GM06990 (cell line): ENCODE data around the gene RBM47.
"Not testable (repeated sequence)": the region's sequence is repeated elsewhere in the genome, so short reads cannot be mapped to it uniquely, and the experiment has no call there.

Experiments used
- DNase-seq: peaks from one replicate; pipeline ENCODE4 v3.0.0-alpha.2; 2011; ENCODE audit not compliant: insufficient read length; ENCODE audit errors: extremely low read depth
- H3K27me3 ChIP-seq: replicated peaks from 2 replicates; pipeline ENCODE4 v1.6.0; 2011; ENCODE audit warnings: low read length; ENCODE audit not compliant: control insufficient read depth, insufficient read depth
- H3K36me3 ChIP-seq: 2 replicates; pipeline ENCODE4 v1.5.1; 2011; ENCODE audit warnings: low read length; ENCODE audit not compliant: control insufficient read depth, insufficient read depth
- H3K4me3 ChIP-seq: replicated peaks from 2 replicates; pipeline ENCODE4 v1.5.1; 2011; ENCODE audit warnings: low read depth, mild to moderate bottlenecking, control low read depth, low read length
- CTCF ChIP-seq: IDR thresholded peaks from 2 replicates; pipeline ENCODE4 v1.5.1; 2011; ENCODE audit warnings: low read length, control low read depth, mild to moderate bottlenecking, inconsistent platforms; ENCODE audit not compliant: insufficient read depth, poor library complexity, severe bottlenecking

RBM47 gene

GRCh38 chr4:40454816-40455215 is 174.8 kb downstream of the RBM47 start:
- no peak for TF ChIP-seq CTCF
- Histone ChIP-seq H3K27me3 (no peaks in the 10 kb centered on the region), H3K36me3 (peaks cover 5% of the 10 kb centered on the region), H3K4me3 (no peak overlapping the region)
- no peak for DNase-seq

- H3K36me3 ChIP-seq: peaks cover 9% of the 10 kb centered on the region
- TF ChIP-seq CTCF: no peak
- H3K4me3 ChIP-seq: no peak overlapping the region
- DNase-seq: no peak
- no peaks in the 10 kb centered on the region for H3K27me3 ChIP-seq
Measured at GRCh38 chr4:40453912-40454311, 175.8 kb downstream of the RBM47 start.

GRCh38 chr4:40448875-40449274 is 180.8 kb downstream of the RBM47 start:
- H3K36me3 ChIP-seq: peaks cover 9% of the 10 kb centered on the region
- no peak for TF ChIP-seq CTCF
- DNase-seq: no peak

GRCh38 chr4:40446839-40447238 is 182.8 kb downstream of the RBM47 start:
- TF ChIP-seq CTCF: no peak
- Histone ChIP-seq H3K36me3 (peaks cover 9% of the 10 kb centered on the region), H3K4me3 (no peak overlapping the region), H3K27me3 (no peaks in the 10 kb centered on the region)
- no peak for DNase-seq

More at GRCh38 chr4:40448875-40449274, 180.8 kb downstream of the RBM47 start:
- no peaks in the 10 kb centered on the region for H3K27me3 ChIP-seq
- no peak overlapping the region for H3K4me3 ChIP-seq

- H3K27me3 ChIP-seq, H3K4me3 ChIP-seq, DNase-seq, H3K36me3 ChIP-seq: not testable (repeated sequence)
Measured at GRCh38 chr4:40446261-40446750, 183.4 kb downstream of the RBM47 start.

GRCh38 chr4:40445671-40446070 is 184.0 kb downstream of the RBM47 start:
- DNase-seq: no peak
- no peaks in the 10 kb centered on the region for H3K27me3 ChIP-seq

More at GRCh38 chr4:40445671-40446070, 184.0 kb downstream of the RBM47 start:
- H3K4me3 ChIP-seq: no peak overlapping the region
- TF ChIP-seq CTCF: no peak
- peaks cover 9% of the 10 kb centered on the region for H3K36me3 ChIP-seq
